Naive thymus-derived CD8-positive, alpha-beta T cell (primary cell): ENCODE data around the gene CYLD. TPM values are rescaled to one million over a fixed set of nuclear protein-coding genes. Genes with fewer than 3 reads are reported as not detected.

Experiments
- ATAC-seq, 2 donors: fragments of 150-1000 bp; cut with Tn5 transposase in 1 of 2; sonication (Bioruptor Pico), chemical (Tn5 transposase) in 1 of 2; 1 replicate in 1 of 2; 2 replicates in 1 of 2; pipeline ENCODE4 v1.10.0; 2021; ENCODE audit warnings: mild to moderate bottlenecking in 2 of 2, moderate library complexity in 2 of 2
- POLR2A ChIA-PET: fragments of 350-600 bp; sonication (Branson Sonifier 250); formaldehyde crosslinking; loops from one replicate; lab custom pipeline; 2021; ENCODE audit warnings: antibody characterized with exemption; lab: Charles Lee
- DNase-seq, 10 donors: peaks; one replicate each; pipeline versions ENCODE4 v3.0.0 to v3.0.0-alpha.2; 2020 to 2022
- H3K27ac Mint-ChIP-seq, 10 donors: one replicate each; pipeline ENCODE4 v1.8.0; 2020 to 2022; ENCODE audit warnings: mild to moderate bottlenecking in 10 of 10, mixed read lengths in 10 of 10, moderate library complexity in 4 of 10, inconsistent platforms in 1 of 10
- H3K27me3 Mint-ChIP-seq, 5 donors: one replicate each; pipeline ENCODE4 v1.8.0; 2021 to 2022; ENCODE audit warnings: mixed read lengths in 5 of 5
- H3K36me3 Mint-ChIP-seq, 3 donors: one replicate each; pipeline ENCODE4 v1.8.0; 2020 to 2022; ENCODE audit warnings: mixed read lengths in 3 of 3, mild to moderate bottlenecking in 2 of 3, inconsistent platforms in 1 of 3
- H3K4me1 Mint-ChIP-seq, 4 donors: one replicate each; pipeline ENCODE4 v1.8.0; 2021 to 2022; ENCODE audit warnings: mixed read lengths in 4 of 4
- H3K4me3 Mint-ChIP-seq, 10 donors: one replicate each; pipeline ENCODE4 v1.8.0; 2020 to 2022; ENCODE audit warnings: mild to moderate bottlenecking in 10 of 10, mixed read lengths in 10 of 10, moderate library complexity in 6 of 10, inconsistent platforms in 1 of 10
- H3K9me3 Mint-ChIP-seq, 9 donors: one replicate each; pipeline ENCODE4 v1.8.0; 2020 to 2022; ENCODE audit warnings: mixed read lengths in 9 of 9, mild to moderate bottlenecking in 3 of 9, inconsistent platforms in 1 of 9, moderate library complexity in 1 of 9
- polyA plus RNA-seq, 3 donors: library from polyadenylated mRNA; unstranded; fragments of 300-500 nt; fragmentation: Illumina TruSeq; gene quantifications; one replicate each; pipeline ENCODE4 v1.2.3, GENCODE V29; 2021
- total RNA-seq, 8 experiments: library from RNA in 2 of 8; stranded (reverse) in 2 of 8; gene quantifications; one replicate each; pipeline ENCODE4 v1.2.3 and lab custom pipeline; 2021 to 2026

The CYLD gene
- total and polyA plus RNA-seq, 5 experiments from 2014 or later = 106 to 203 (median 131) TPM

DNA sequence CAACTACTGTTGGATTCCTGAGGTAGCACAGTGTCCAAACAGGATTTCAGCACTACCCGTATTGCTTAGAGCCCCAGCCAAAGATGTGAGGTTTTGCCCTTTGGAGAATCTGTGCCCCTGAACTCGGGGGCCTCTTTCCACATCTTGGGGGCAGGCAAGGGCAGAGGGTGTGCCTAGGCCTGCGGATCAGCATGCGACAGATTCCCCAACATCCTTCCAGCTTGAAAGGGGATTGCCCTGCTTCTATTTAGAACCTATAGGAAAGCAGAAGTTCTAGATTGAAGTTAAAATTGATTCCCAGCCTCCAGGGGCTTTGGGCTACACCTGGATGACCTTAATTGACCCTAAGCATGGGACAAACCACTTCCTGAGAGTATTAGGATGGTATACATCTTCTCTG lies 28.9 kb upstream of the CYLD start:
- Mint-ChIP-seq H3K36me3 (no peaks in the 10 kb centered on the region), H3K9me3 (no peaks in the 10 kb centered on the region), H3K27me3 (no peaks in the 10 kb centered on the region), H3K4me3 (no peak overlapping the region), H3K27ac (no peak overlapping the region), H3K4me1 (peaks cover 10 to 27% (median 20%) of the 10 kb centered on the region in 4 donors)
- ATAC-seq = no peak
- DNase-seq = no peak
- POLR2A ChIA-PET = interaction anchor here (1.2 kb wide), 1 partner anchor 9 kb away, joined by 3 read pairs; no protein-coding TSS in a partner anchor

DNA sequence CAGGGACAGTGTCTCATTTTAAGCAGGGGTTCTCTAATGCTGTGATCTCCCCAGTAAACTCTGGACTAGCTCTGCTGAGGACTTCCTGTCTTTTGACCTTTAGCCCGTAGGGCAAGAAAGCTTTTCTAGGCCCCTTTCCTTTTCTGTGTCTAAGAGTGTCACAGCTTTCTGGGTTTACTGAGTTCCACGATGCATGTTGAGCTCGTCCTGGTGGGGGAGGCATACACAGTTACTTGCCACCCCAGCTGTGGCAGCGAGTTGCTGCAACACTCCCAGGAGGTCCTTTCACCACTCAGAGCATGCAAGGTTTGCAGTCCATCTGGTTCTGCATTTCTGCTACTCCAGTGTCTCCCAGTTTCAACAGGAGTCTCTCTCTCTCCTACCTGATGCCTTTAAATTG lies 24.8 kb upstream of the CYLD start:
- Mint-ChIP-seq H3K4me3 (no peak overlapping the region), H3K4me1 (peaks cover 22 to 31% (median 25%) of the 10 kb centered on the region in 4 donors), H3K27me3 (no peaks in the 10 kb centered on the region), H3K9me3 (no peaks in the 10 kb centered on the region), H3K27ac (peak overlapping the region in 4 of 10 donors; percentile 22 to 57 (median 38)), H3K36me3 (no peaks in the 10 kb centered on the region)
- POLR2A ChIA-PET = no interaction called here
- no peak for DNase-seq
- no peak for ATAC-seq

GRCh38 chr16:50717494-50717893 lies 24.4 kb upstream of the CYLD start:
- Mint-ChIP-seq H3K27me3 (no peaks in the 10 kb centered on the region), H3K27ac (peak overlapping the region in 3 of 10 donors; percentile 22 to 87 (median 57))
- POLR2A ChIA-PET = no interaction called here

DNA sequence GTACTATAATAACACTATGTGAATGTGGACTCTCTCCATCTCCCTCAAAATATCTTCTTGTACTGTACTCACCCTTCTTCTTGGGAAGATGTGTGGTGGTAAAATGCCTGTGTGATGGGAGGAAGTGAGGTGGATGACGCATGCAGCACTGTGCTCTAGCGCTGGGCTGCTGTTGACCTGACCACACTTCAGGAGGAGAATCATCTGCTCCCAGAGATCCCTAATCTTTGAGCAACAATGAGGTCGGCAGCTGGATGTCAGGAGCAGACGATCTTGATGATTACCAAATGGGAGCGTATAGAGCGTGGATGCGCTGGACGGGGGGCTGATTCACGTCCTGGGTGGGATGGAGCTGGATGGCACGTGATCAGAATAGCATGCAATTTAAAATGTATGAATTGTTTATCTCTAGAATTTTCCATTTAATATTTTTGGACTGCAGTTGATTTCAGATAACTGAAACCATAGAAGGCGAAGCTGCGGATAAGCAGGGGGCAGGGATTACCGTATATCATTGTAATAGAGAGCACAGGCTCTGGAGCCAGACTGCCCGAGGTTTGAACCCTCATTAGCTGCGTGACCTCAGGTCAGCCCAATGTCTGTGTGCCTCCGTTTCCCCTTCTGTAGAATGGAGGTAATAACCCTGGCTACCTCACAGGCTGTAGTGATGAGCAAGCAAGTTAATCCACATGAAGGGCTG lies 23.7 kb upstream of the CYLD start:
- H3K27me3 Mint-ChIP-seq = no peaks in the 10 kb centered on the region
- H3K36me3 Mint-ChIP-seq = no peaks in the 10 kb centered on the region
- peak overlapping the region in 6 of 10 donors; percentile 0 to 87 (median 66) for H3K27ac Mint-ChIP-seq
- ATAC-seq (no peak), DNase-seq (no peak)
- H3K4me1 Mint-ChIP-seq = peaks cover 26 to 41% (median 34%) of the 10 kb centered on the region in 4 donors
- no peaks in the 10 kb centered on the region for H3K9me3 Mint-ChIP-seq
- H3K4me3 Mint-ChIP-seq = peak overlapping the region in 1 of 10 donors; percentile 5
- POLR2A ChIA-PET = interaction anchor here (2.7 kb wide), 1 partner anchor 23 kb away, joined by 12 read pairs; the partner anchor contains the start of gene CYLD

More at GRCh38 chr16:50717494-50717893, 24.4 kb upstream of the CYLD start:
- H3K4me3 Mint-ChIP-seq = no peak overlapping the region
- no peak for ATAC-seq
- no peaks in the 10 kb centered on the region for H3K36me3 Mint-ChIP-seq
- peaks cover 26 to 35% (median 27%) of the 10 kb centered on the region in 4 donors for H3K4me1 Mint-ChIP-seq
- H3K9me3 Mint-ChIP-seq = no peaks in the 10 kb centered on the region
- no peak for DNase-seq

GRCh38 chr16:50718761-50719400 lies 23.0 kb upstream of the CYLD start:
- POLR2A ChIA-PET = interaction anchor here (2.7 kb wide), 1 partner anchor 23 kb away, joined by 12 read pairs; the partner anchor contains the start of gene CYLD
- Mint-ChIP-seq H3K4me3 (no peak overlapping the region), H3K36me3 (peaks cover 0 to 1% (median under 1%) of the 10 kb centered on the region in 3 donors), H3K27me3 (no peaks in the 10 kb centered on the region), H3K27ac (peak overlapping the region in 6 of 10 donors; percentile 31 to 87 (median 66)), H3K9me3 (peaks cover 0 to 3% (median 0%) of the 10 kb centered on the region in 9 donors), H3K4me1 (peaks cover 26 to 42% (median 35%) of the 10 kb centered on the region in 4 donors)
- DNase-seq (no peak), ATAC-seq (no peak)

- peaks cover 26 to 42% (median 34%) of the 10 kb centered on the region in 4 donors for H3K4me1 Mint-ChIP-seq
- no peaks in the 10 kb centered on the region for H3K27me3 Mint-ChIP-seq
- H3K9me3 Mint-ChIP-seq = peaks cover 0 to 9% (median 7%) of the 10 kb centered on the region in 9 donors
- peak overlapping the region; percentile 23 to 83 (median 69) for H3K27ac Mint-ChIP-seq
- POLR2A ChIA-PET = interaction anchor here (0.7 to 2.7 kb wide), 7 partner anchors 9 to 53 kb away, joined by 3 to 12 read pairs (median 5); partner anchors contain the start of gene CYLD
- peaks cover 0 to 8% (median 7%) of the 10 kb centered on the region in 3 donors for H3K36me3 Mint-ChIP-seq
- ATAC-seq (peak; percentile 84 to 87), DNase-seq (peak in 5 of 10 donors; percentile 17 to 39 (median 34))
- peak overlapping the region in 6 of 10 donors; percentile 24 to 64 (median 50) for H3K4me3 Mint-ChIP-seq
These were observed 22.2 kb upstream of the CYLD start for GRCh38 chr16:50719401-50720337.

- DNase-seq (peak in 1 of 10 donors; percentile 24), ATAC-seq (peak; percentile 36 to 49)
- Mint-ChIP-seq H3K4me3 (peak overlapping the region in 7 of 10 donors; percentile 0 to 69 (median 3)), H3K9me3 (peaks cover 0 to 11% (median 8%) of the 10 kb centered on the region in 9 donors), H3K36me3 (peaks cover 0 to 8% (median 7%) of the 10 kb centered on the region in 3 donors), H3K27ac (peak overlapping the region in 9 of 10 donors; percentile 18 to 95 (median 71)), H3K27me3 (no peaks in the 10 kb centered on the region), H3K4me1 (peaks cover 26 to 42% (median 34%) of the 10 kb centered on the region in 4 donors)
- POLR2A ChIA-PET = interaction anchor here (1.0 to 2.3 kb wide), 7 partner anchors 8 to 85 kb away, joined by 3 to 9 read pairs (median 6); partner anchors contain the start of gene CYLD
These were observed 20.1 kb upstream of the CYLD start for GRCh38 chr16:50721549-50722404.

GRCh38 chr16:50722405-50722737 lies 19.5 kb upstream of the CYLD start:
- ATAC-seq = no peak
- Mint-ChIP-seq H3K9me3 (peaks cover 0 to 11% (median 8%) of the 10 kb centered on the region in 9 donors), H3K27me3 (no peaks in the 10 kb centered on the region), H3K4me3 (peak overlapping the region in 3 of 10 donors; percentile 29 to 69 (median 43)), H3K4me1 (peaks cover 23 to 41% (median 33%) of the 10 kb centered on the region in 4 donors), H3K36me3 (peaks cover 0 to 8% (median 7%) of the 10 kb centered on the region in 3 donors), H3K27ac (peak overlapping the region in 9 of 10 donors; percentile 2 to 95 (median 73))
- POLR2A ChIA-PET = interaction anchor here (1.0 to 2.1 kb wide), 5 partner anchors 9 to 84 kb away, joined by 3 to 9 read pairs (median 7); partner anchors contain the start of gene CYLD
- no peak for DNase-seq

GRCh38 chr16:50722960-50723359 lies 18.9 kb upstream of the CYLD start:
- no peaks in the 10 kb centered on the region for H3K27me3 Mint-ChIP-seq
- peak overlapping the region in 1 of 10 donors; percentile 26 for H3K4me3 Mint-ChIP-seq
- peaks cover 0 to 11% (median 8%) of the 10 kb centered on the region in 9 donors for H3K9me3 Mint-ChIP-seq
- POLR2A ChIA-PET = interaction anchor here (1.8 to 2.1 kb wide), 3 partner anchors 8 to 23 kb away, joined by 7 to 9 read pairs (median 8); partner anchors contain the start of gene CYLD
- ATAC-seq = no peak
- H3K4me1 Mint-ChIP-seq = peaks cover 21 to 39% (median 31%) of the 10 kb centered on the region in 4 donors
- no peak for DNase-seq
- peak overlapping the region in 5 of 10 donors; percentile 44 to 95 (median 71) for H3K27ac Mint-ChIP-seq
- H3K36me3 Mint-ChIP-seq = peaks cover 0 to 8% (median 7%) of the 10 kb centered on the region in 3 donors

- peaks cover 0 to 11% (median 8%) of the 10 kb centered on the region in 9 donors for H3K9me3 Mint-ChIP-seq
- DNase-seq = no peak
- POLR2A ChIA-PET = interaction anchor here (1.0 kb wide), 1 partner anchor 43 kb away, joined by 4 read pairs; the partner anchor contains the start of gene SNX20
- no peaks in the 10 kb centered on the region for H3K27me3 Mint-ChIP-seq
- peaks cover 14 to 32% (median 30%) of the 10 kb centered on the region in 4 donors for H3K4me1 Mint-ChIP-seq
- no peak overlapping the region for H3K4me3 Mint-ChIP-seq
- peaks cover 0 to 8% (median 7%) of the 10 kb centered on the region in 3 donors for H3K36me3 Mint-ChIP-seq
- H3K27ac Mint-ChIP-seq = peak overlapping the region in 3 of 10 donors; percentile 27 to 41 (median 32)
- peak in 1 of 2 donors; percentile 60 for ATAC-seq
These were observed 17.6 kb upstream of the CYLD start for GRCh38 chr16:50724306-50724705.
